HCT116 (cell line): Measurements from ENCODE around the gene TMEFF2. TPM values are rescaled to one million over a fixed set of nuclear protein-coding genes. Genes with fewer than 3 reads are reported as not detected.

Experiments
- ATAC-seq: fragments of 200-7000 bp; cut with Tn5 transposase; 2 replicates; pipeline ENCODE4 v1.9.1; 2020; ENCODE audit warnings: mild to moderate bottlenecking, moderate library complexity
- BruUV-seq: library from RNA; stranded (reverse); fragments of 400-500 nt; replicated peaks from 2 replicates; lab custom pipeline; 2021; lab: Mats Ljungman, UMichigan
- CTCF ChIA-PET: fragments of 300-600 bp; sonication (Branson Sonifier 250); formaldehyde crosslinking; loops from one replicate; lab custom pipeline; 2021; ENCODE audit warnings: antibody characterized with exemption; lab: Charles Lee
- POLR2A ChIA-PET: fragments of 300-600, 350-600 bp; sonication (Branson Sonifier 250); formaldehyde crosslinking; loops from one replicate; lab custom pipeline; 2021; ENCODE audit warnings: antibody characterized with exemption; lab: Charles Lee
- RAD21 ChIA-PET, 2 experiments: fragments of 300-600 bp; sonication (Branson Sonifier 250); formaldehyde crosslinking; loops; one replicate each; lab custom pipeline; 2023; ENCODE audit warnings: low total read pairs in 2 of 2; ENCODE audit not compliant: uncharacterized antibody in 2 of 2, unreplicated experiment in 2 of 2, low non-redundant PET in 1 of 2; lab: Charles Lee
- DNase-seq: peaks from one replicate; pipeline ENCODE4 v3.0.0-alpha.2; 2010; ENCODE audit warnings: low read depth, low spot score
- H2AFZ ChIP-seq: fragments of 200-600 bp; shearing (Covaris generic), sonication (generic); 2 replicates; pipeline ENCODE4 v1.6.1; 2017; ENCODE audit warnings: low read depth, mixed run types, mixed read lengths, antibody characterized with exemption, low read length; ENCODE audit not compliant: poor library complexity, severe bottlenecking
- H3K27ac ChIP-seq: 2 replicates; pipeline ENCODE4 v1.5.1; 2012; ENCODE audit warnings: low read depth, low read length
- H3K27me3 ChIP-seq: fragments of 200-600 bp; sonication (generic); 2 replicates; pipeline ENCODE4 v1.6.1; 2016; ENCODE audit warnings: mixed run types, low read length, mixed read lengths; ENCODE audit not compliant: insufficient read depth
- H3K36me3 ChIP-seq, 2 experiments: fragments of 200-500 bp in 1 of 2; fragments of 200-600 bp in 1 of 2; sonication (Bioruptor generic) in 1 of 2; sonication (generic) in 1 of 2; 2 replicates each; pipeline versions ENCODE4 v1.5.1 to v1.6.1; 2014 to 2016; ENCODE audit warnings: low read length in 2 of 2, inconsistent platforms in 1 of 2, mixed read lengths in 1 of 2, mixed run types in 1 of 2; ENCODE audit not compliant: insufficient read depth in 2 of 2, control insufficient read depth in 1 of 2
- H3K4me1 ChIP-seq, 2 experiments: fragments of 200-600 bp in 1 of 2; sonication (generic) in 1 of 2; 2 replicates each; pipeline versions ENCODE4 v1.5.1 to v1.6.1; 2012 to 2017; ENCODE audit warnings: low read length in 2 of 2, inconsistent platforms in 1 of 2, mild to moderate bottlenecking in 1 of 2, mixed read lengths in 1 of 2, mixed run types in 1 of 2, moderate library complexity in 1 of 2; ENCODE audit not compliant: insufficient read depth in 2 of 2, control insufficient read depth in 1 of 2
- H3K4me2 ChIP-seq: fragments of 200-600 bp; sonication (generic); 2 replicates; pipeline ENCODE4 v1.6.1; 2017; ENCODE audit warnings: mixed run types, low read length, mixed read lengths
- H3K4me3 ChIP-seq, 2 experiments: fragments of 200-600 bp in 1 of 2; sonication (generic) in 1 of 2; replicated peaks in 1 of 2; 2 replicates each; pipeline ENCODE4 v1.5.1; 2011 to 2016; ENCODE audit warnings: low read length in 2 of 2, control low read depth in 1 of 2, low read depth in 1 of 2, mild to moderate bottlenecking in 1 of 2, mixed read lengths in 1 of 2, mixed run types in 1 of 2
- H3K79me2 ChIP-seq: fragments of 200-600 bp; sonication (generic); 2 replicates; pipeline ENCODE4 v1.6.1; 2017; ENCODE audit warnings: mild to moderate bottlenecking, mixed run types, low read length, moderate library complexity, mixed read lengths; ENCODE audit not compliant: insufficient read depth
- H3K9ac ChIP-seq: fragments of 200-600 bp; sonication (generic); 2 replicates; pipeline ENCODE4 v1.6.1; 2016; ENCODE audit warnings: low read length, mixed read lengths
- H3K9me2 ChIP-seq: fragments of 200-600 bp; sonication (generic), shearing (Covaris generic); 2 replicates; pipeline ENCODE4 v1.6.1; 2017; ENCODE audit warnings: mixed run types, mild to moderate bottlenecking, moderate library complexity; ENCODE audit not compliant: insufficient read depth
- H3K9me3 ChIP-seq, 2 experiments: fragments of 200-500 bp in 1 of 2; fragments of 200-600 bp in 1 of 2; sonication (Bioruptor generic) in 1 of 2; sonication (generic) in 1 of 2; 2 replicates each; pipeline ENCODE4 v1.6.1; 2014 to 2017; ENCODE audit warnings: low read length in 2 of 2, mixed read lengths in 2 of 2, inconsistent platforms in 1 of 2, low read depth in 1 of 2, mild to moderate bottlenecking in 1 of 2, mixed run types in 1 of 2, moderate library complexity in 1 of 2; ENCODE audit not compliant: control insufficient read depth in 1 of 2, insufficient read depth in 1 of 2
- H4K20me1 ChIP-seq: fragments of 200-600 bp; sonication (generic), shearing (Covaris generic); 2 replicates; pipeline ENCODE4 v1.6.1; 2017; ENCODE audit warnings: mixed run types, mild to moderate bottlenecking, moderate library complexity; ENCODE audit not compliant: insufficient read depth
- CEBPB ChIP-seq: IDR thresholded peaks from 2 replicates; pipeline ENCODE4 v1.6.1; 2012; ENCODE audit warnings: low read depth
- ELF1 ChIP-seq: IDR thresholded peaks from 2 replicates; pipeline ENCODE4 v1.6.1; 2012; ENCODE audit warnings: low read depth, borderline replicate concordance
- EZH2phosphoT487 ChIP-seq: fragments of 200-600 bp; IDR thresholded peaks from 2 replicates; pipeline ENCODE4 v1.6.1; 2018; ENCODE audit warnings: antibody characterized with exemption, borderline replicate concordance
- FOSL1 ChIP-seq: IDR thresholded peaks from 2 replicates; pipeline ENCODE4 v1.6.1; 2012; ENCODE audit warnings: low read depth
- JUND ChIP-seq: IDR thresholded peaks from 2 replicates; pipeline ENCODE4 v1.6.1; 2012
- MAX ChIP-seq: IDR thresholded peaks from 2 replicates; pipeline ENCODE4 v1.6.1; 2012
- POLR2A ChIP-seq: IDR thresholded peaks from 2 replicates; pipeline ENCODE4 v1.7.0; 2011; ENCODE audit warnings: borderline replicate concordance; ENCODE audit not compliant: insufficient read depth, insufficient read length; ENCODE audit errors: extremely low read depth
- POLR2AphosphoS5 ChIP-seq: IDR thresholded peaks from 2 replicates; pipeline ENCODE4 v1.6.1; 2011; ENCODE audit warnings: mild to moderate bottlenecking, low read depth, low read length, moderate library complexity
- RAD21 ChIP-seq: IDR thresholded peaks from 2 replicates; pipeline ENCODE4 v1.6.1; 2012; ENCODE audit warnings: low read depth, mild to moderate bottlenecking
- SIN3A ChIP-seq: IDR thresholded peaks from 2 replicates; pipeline ENCODE4 v1.6.1; 2012; ENCODE audit warnings: low read depth
- SP1 ChIP-seq: IDR thresholded peaks from 2 replicates; pipeline ENCODE4 v1.6.1; 2012; ENCODE audit warnings: low read depth
- SRF ChIP-seq: IDR thresholded peaks from 2 replicates; pipeline ENCODE4 v1.6.1; 2012; ENCODE audit warnings: low read depth
- TCF7L2 ChIP-seq: IDR thresholded peaks from 2 replicates; pipeline ENCODE4 v1.7.0; 2011; ENCODE audit warnings: borderline replicate concordance, inconsistent platforms; ENCODE audit not compliant: insufficient read depth, insufficient read length; ENCODE audit errors: extremely low read depth
- YY1 ChIP-seq: IDR thresholded peaks from 2 replicates; pipeline ENCODE4 v1.6.1; 2011; ENCODE audit warnings: low read length, low read depth, moderate library complexity, mild to moderate bottlenecking; ENCODE audit not compliant: insufficient replicate concordance; ENCODE audit errors: extremely low read depth
- ZFX ChIP-seq: fragments of 450-650 bp; IDR thresholded peaks from 2 replicates; pipeline ENCODE4 v1.6.1; 2017
- ZNF274 ChIP-seq: fragments of 200-500 bp; sonication (Bioruptor generic); IDR thresholded peaks from 2 replicates; pipeline ENCODE4 v1.6.1; 2014; ENCODE audit warnings: mild to moderate bottlenecking, low read depth, low read length, inconsistent platforms
- intact Hi-C: fragments of 100-400 bp; cut with micrococcal nuclease; formaldehyde crosslinking; loops from 2 replicates; pipeline ENCODE4 v1.10.0; 2022
- total RNA-seq: library from RNA; stranded (reverse); gene quantifications from one replicate; pipeline ENCODE4 v1.2.1, GENCODE V29; 2021; ENCODE audit not compliant: unreplicated experiment
- TF ChIP-seq, protein P1 (sequence below): IDR thresholded peaks from 2 replicates; pipeline ENCODE4 v1.6.1; 2012

The TMEFF2 gene
- total RNA-seq, 1 experiment from 2014 or later: not detected

DNA sequence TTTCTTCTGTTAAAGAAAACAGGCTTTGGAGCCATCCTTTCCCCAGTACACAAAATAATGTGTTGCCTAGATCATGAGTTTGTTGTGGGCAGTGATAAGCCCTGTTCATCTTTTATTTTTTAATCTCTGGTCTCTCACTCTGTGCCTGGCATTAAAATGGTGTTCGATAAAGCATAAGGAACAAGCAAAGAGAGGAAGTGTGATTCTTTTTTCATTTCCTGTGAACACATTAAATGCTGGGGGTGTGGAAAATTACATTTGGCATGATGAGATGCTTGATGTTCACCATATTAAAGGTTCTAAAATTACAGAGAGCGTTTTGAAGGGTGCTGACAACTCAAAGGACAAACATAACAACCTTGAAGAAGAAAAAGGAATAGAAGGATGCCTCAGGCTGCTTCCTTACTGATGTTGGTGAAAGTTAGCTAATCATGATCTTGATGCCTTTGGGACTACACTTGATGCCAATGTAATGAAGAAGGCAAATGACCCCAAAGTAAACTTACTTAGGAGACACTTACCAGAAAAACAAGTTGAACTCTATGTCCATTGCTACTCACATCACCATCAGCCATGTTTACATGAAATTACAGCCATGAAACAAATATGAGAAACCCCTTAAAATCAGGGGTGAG lies 33.0 kb downstream of the TMEFF2 start:
- ATAC-seq (no peak), DNase-seq (no peak)
- H4K20me1 ChIP-seq: no peaks in the 10 kb centered on the region
- BruUV-seq: no TSS peak
- H3K4me2 ChIP-seq: no peak overlapping the region
- ChIA-PET RAD21 (interaction anchor here (0.9 to 2.1 kb wide), 12 partner anchors 11 to 623 kb away, joined by 3 to 66 read pairs (median 4); no protein-coding TSS in a partner anchor), CTCF (interaction anchor here (0.6 to 2.4 kb wide), 40 partner anchors 9 to 624 kb away, joined by 3 to 158 read pairs (median 4); partner anchors contain the start of gene CAVIN2), POLR2A (interaction anchor here (0.9 to 1.4 kb wide), 5 partner anchors 291 to 608 kb away, joined by 3 to 9 read pairs (median 4); no protein-coding TSS in a partner anchor)
- intact Hi-C loops: loop anchor here (1.0 to 2.0 kb wide), 4 partner anchors 292 to 606 kb away; no protein-coding TSS in a partner anchor
- H3K27ac ChIP-seq: no peak overlapping the region
- H3K9me3 ChIP-seq: no peaks in the 10 kb centered on the region
- no peak overlapping the region for H3K4me3 ChIP-seq
- no peaks in the 10 kb centered on the region for H3K4me1 ChIP-seq
- H3K9ac ChIP-seq: no peak overlapping the region
- no peaks in the 10 kb centered on the region for H3K79me2 ChIP-seq
- H2AFZ ChIP-seq: peak overlapping the region; percentile 4
- no peaks in the 10 kb centered on the region for H3K36me3 ChIP-seq
- H3K9me2 ChIP-seq: no peaks in the 10 kb centered on the region
- H3K27me3 ChIP-seq: no peaks in the 10 kb centered on the region
- TF ChIP-seq ZFX (no peak), POLR2AphosphoS5 (no peak), YY1 (no peak), CEBPB (no peak), SP1 (no peak), SIN3A (no peak), TCF7L2 (no peak), SRF (no peak), RAD21 (no peak), ZNF274 (no peak), FOSL1 (no peak), ELF1 (no peak), POLR2A (no peak), MAX (no peak), JUND (no peak), EZH2phosphoT487 (no peak)
- TF ChIP-seq, protein P1, sequence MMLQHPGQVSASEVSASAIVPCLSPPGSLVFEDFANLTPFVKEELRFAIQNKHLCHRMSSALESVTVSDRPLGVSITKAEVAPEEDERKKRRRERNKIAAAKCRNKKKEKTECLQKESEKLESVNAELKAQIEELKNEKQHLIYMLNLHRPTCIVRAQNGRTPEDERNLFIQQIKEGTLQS: no peak
